Thyroid gland (tissue), 4 donors: ENCODE results near the gene PIP4K2A. TPM values are rescaled to one million over a fixed set of nuclear protein-coding genes. Genes with fewer than 3 reads are reported as not detected.
A peak's percentile ranks its signal among the peaks of the same experiment; 100 is the strongest.

Source experiments
- DNase-seq, 2 donors: peaks; one replicate each; pipeline ENCODE4 v3.0.0-alpha.2; 2019
- H3K27ac ChIP-seq, 3 donors: fragments of 200-600 bp; sonication (generic); 1 replicate in 2 of 3; 2 replicates in 1 of 3; pipeline ENCODE4 v1.5.1; 2016 to 2019; ENCODE audit warnings: mild to moderate bottlenecking in 1 of 3, moderate library complexity in 1 of 3
- H3K27me3 ChIP-seq: fragments of 200-600 bp; sonication (generic); one replicate; pipeline ENCODE4 v1.5.1; 2019
- H3K36me3 ChIP-seq, 2 donors: fragments of 200-600 bp; sonication (generic); one replicate each; pipeline ENCODE4 v1.5.1; 2016 to 2019
- H3K4me1 ChIP-seq, 2 donors: fragments of 200-600 bp; sonication (generic); one replicate each; pipeline ENCODE4 v1.5.1; 2017 to 2019
- H3K4me3 ChIP-seq, 3 donors: fragments of 200-600 bp; sonication (generic); replicated peaks in 1 of 3; 1 replicate in 2 of 3; 2 replicates in 1 of 3; pipeline ENCODE4 v1.5.1; 2016; ENCODE audit warnings: mild to moderate bottlenecking in 1 of 3
- H3K9me3 ChIP-seq: fragments of 200-600 bp; sonication (generic); one replicate; pipeline ENCODE4 v1.5.1; 2017
- POLR2A ChIP-seq, 2 donors: fragments of 450-650 bp; IDR thresholded peaks; one replicate each; pipeline ENCODE4 v1.6.1; 2017; ENCODE audit warnings: antibody characterized with exemption in 2 of 2, mild to moderate bottlenecking in 2 of 2, moderate library complexity in 1 of 2
- WGBS, 2 donors: methylation state at CpG; one replicate each; pipeline ENCODE4 v1.1.5; 2017; 5-methylcytosine and 5-hydroxymethylcytosine counted together
- intact Hi-C: fragments of 100-400 bp; cut with DNase I; formaldehyde crosslinking; loops from one replicate; pipeline ENCODE4 v1.15.1; 2023
- total RNA-seq, 4 donors: library from RNA; depleted of rRNA; stranded (reverse); fragments of >200 nt; gene quantifications; one replicate each; pipeline ENCODE4 v1.2.3, GENCODE V29; 2016
- TF ChIP-seq, protein P1 (sequence below), 6 experiments: fragments of 200-600 bp in 3 of 6; fragments of 450-650 bp in 3 of 6; sonication (generic) in 3 of 6; IDR thresholded peaks; one replicate each; pipeline ENCODE4 v1.5.1; 2016 to 2019; ENCODE audit warnings: antibody characterized with exemption in 6 of 6, mild to moderate bottlenecking in 2 of 6, inconsistent platforms in 1 of 6, moderate library complexity in 1 of 6

The PIP4K2A gene
- total RNA-seq, 4 donors from 2014 or later = 16.5 to 23.2 (median 19.3) TPM

DNA sequence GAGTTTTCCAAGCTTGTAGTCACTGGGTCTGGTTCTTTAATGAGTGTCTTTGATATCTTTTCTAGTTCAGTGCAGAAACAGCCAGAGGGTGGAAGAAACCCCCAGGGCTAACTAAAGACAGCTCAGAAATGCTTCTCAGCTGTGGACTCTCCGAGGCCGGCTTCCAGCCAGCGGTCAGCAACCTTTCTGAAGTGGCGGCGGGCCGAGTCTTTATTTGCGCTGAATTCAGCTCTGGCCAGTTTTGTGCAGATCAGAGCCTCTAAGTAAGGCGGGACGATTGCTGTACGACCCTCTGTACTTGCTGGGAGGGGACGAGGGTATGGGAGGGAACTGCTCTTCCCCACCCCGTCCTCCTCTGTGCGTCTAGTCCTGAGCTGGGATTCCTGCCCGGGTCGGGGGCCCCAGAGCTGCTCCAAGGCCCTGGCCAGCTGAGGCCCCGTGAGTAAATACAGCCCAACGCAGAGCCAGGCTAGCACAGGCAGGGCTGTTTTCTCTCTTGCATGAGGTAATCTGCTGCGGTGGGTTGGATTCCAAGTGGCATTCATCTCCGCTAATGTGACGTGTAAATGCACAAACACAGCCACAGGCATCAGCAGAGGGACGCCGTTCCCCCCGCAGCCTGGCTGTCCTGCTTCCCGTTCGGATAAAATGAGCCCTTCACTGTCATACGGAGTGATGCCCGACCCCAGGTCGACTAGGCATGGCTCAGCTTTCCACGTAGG lies 159.8 kb downstream of the PIP4K2A start:
- peak; percentile 9 to 10 for DNase-seq
- no peaks in the 10 kb centered on the region for H3K4me1 ChIP-seq
- TF ChIP-seq, protein P1, sequence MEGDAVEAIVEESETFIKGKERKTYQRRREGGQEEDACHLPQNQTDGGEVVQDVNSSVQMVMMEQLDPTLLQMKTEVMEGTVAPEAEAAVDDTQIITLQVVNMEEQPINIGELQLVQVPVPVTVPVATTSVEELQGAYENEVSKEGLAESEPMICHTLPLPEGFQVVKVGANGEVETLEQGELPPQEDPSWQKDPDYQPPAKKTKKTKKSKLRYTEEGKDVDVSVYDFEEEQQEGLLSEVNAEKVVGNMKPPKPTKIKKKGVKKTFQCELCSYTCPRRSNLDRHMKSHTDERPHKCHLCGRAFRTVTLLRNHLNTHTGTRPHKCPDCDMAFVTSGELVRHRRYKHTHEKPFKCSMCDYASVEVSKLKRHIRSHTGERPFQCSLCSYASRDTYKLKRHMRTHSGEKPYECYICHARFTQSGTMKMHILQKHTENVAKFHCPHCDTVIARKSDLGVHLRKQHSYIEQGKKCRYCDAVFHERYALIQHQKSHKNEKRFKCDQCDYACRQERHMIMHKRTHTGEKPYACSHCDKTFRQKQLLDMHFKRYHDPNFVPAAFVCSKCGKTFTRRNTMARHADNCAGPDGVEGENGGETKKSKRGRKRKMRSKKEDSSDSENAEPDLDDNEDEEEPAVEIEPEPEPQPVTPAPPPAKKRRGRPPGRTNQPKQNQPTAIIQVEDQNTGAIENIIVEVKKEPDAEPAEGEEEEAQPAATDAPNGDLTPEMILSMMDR (IDR thresholded peaks at IDR 0.05) = no peak
- no peak for TF ChIP-seq POLR2A (IDR thresholded peaks at IDR 0.05)
- 41 to 50% methylated on average over 21 to 22 of the region's 29 CpGs for WGBS, 2 donors
- H3K27ac ChIP-seq = no peak overlapping the region
- intact Hi-C loops = no loop called here
- H3K36me3 ChIP-seq = no peaks in the 10 kb centered on the region
- H3K4me3 ChIP-seq = no peak overlapping the region
- no peaks in the 10 kb centered on the region for H3K9me3 ChIP-seq
- H3K27me3 ChIP-seq = no peaks in the 10 kb centered on the region

DNA sequence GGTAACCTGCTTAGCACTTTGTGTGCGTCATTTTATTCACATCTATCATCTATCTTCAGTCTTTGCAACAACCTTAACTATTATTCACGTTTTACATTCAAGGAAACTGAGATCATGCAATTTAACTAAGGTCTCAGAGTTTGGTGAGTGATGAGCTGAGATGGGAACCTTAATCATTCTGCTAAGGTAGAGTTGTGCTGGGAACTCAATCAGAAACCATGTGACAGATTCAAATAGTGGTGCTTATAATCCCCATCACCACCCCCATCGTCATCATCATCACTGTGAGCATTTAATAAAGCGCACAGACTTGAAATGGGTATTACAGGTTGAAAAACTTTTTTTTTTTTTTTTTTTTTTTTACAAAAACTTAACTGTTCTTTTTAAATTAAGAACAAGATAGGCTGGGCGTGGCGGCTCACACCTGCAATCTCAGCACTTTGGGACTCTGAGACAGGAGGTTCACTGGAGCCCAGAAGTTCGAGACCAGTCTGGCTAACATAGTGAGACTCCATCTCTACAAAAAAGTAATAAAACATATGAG lies 160.9 kb downstream of the PIP4K2A start:
- Histone ChIP-seq H3K27ac (no peak overlapping the region), H3K4me3 (no peak overlapping the region)
- intact Hi-C loops = no loop called here

DNA sequence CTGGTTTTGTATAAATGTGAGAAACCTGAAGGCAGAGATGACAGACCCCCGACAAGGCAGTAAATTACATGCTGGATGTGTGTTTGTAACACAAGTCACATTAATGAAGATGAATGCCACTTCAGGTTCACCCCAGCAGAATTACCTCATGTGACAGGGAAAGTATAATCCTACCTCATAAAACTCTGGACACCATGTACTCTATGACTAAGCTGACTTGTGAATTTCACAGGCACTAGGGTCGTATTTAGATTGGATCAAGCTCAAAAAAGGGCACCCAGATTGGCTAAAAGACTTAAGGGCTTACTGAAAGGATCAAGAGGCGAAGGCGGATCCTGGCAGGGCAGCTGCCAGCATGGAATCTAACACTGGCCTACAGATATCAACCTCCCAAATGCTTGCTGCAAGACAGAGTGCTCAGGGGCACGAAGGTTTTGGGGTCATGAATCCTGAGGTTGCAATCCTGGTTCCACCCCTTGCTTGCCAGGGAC lies 161.4 kb downstream of the PIP4K2A start:
- H3K27ac ChIP-seq = no peak overlapping the region
- DNase-seq = no peak
- intact Hi-C loops = no loop called here
- H3K4me3 ChIP-seq = no peak overlapping the region
- 87 to 90% methylated on average over 5 of the region's 5 CpGs for WGBS, 2 donors
- no peaks in the 10 kb centered on the region for H3K36me3 ChIP-seq
- H3K27me3 ChIP-seq = no peaks in the 10 kb centered on the region
- H3K9me3 ChIP-seq = no peaks in the 10 kb centered on the region
- TF ChIP-seq, protein P1 (IDR thresholded peaks at IDR 0.05) = no peak
- TF ChIP-seq POLR2A (IDR thresholded peaks at IDR 0.05) = no peak
- no peaks in the 10 kb centered on the region for H3K4me1 ChIP-seq

More for the DNA sequence above, 160.9 kb downstream of the PIP4K2A start:
- WGBS, 2 donors = 95 to 97% methylated on average over 7 of the region's 7 CpGs
- no peak for DNase-seq
- Histone ChIP-seq H3K9me3 (no peaks in the 10 kb centered on the region), H3K4me1 (no peaks in the 10 kb centered on the region), H3K36me3 (no peaks in the 10 kb centered on the region), H3K27me3 (no peaks in the 10 kb centered on the region)
- TF ChIP-seq POLR2A (IDR thresholded peaks at IDR 0.05) = no peak
- TF ChIP-seq, protein P1 (IDR thresholded peaks at IDR 0.05) = no peak

DNA sequence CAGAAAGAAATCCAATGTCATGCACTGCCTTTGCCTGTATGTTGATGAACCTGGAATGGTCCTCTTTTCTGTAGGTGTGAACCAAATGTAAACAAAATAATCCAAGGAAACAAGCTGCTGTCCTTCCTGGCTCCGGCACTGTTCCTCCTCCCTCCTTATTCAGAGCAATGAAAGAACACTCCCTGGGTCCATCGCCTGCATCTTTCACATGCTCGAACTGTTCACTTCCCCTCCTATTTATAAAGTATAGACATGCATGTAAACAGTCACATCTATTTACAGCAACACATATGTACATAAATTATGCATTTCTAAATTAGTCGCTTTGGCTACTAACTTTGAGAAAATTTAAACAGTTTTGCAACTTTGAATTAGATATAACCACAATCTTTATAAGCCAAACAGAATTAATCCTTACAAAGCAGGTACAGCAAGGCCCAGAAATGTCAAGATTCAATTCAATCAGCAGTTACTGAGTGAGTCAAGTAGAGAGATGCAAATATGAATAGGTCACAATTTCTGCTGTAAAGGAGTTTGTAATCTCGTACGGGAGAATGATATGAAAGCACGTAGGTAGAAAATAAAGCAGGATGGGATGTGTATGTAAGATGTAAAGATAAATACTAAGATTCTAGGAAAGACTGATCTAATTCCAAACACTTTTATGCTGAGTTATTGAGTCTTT lies 162.6 kb downstream of the PIP4K2A start:
- intact Hi-C loops = no loop called here
- 89 to 96% methylated on average over 7 of the region's 7 CpGs for WGBS, 2 donors
- Histone ChIP-seq H3K9me3 (no peaks in the 10 kb centered on the region), H3K27ac (no peak overlapping the region), H3K27me3 (no peaks in the 10 kb centered on the region), H3K4me1 (no peaks in the 10 kb centered on the region), H3K36me3 (peaks cover 0 to 3% of the 10 kb centered on the region in 2 donors), H3K4me3 (no peak overlapping the region)
- no peak for DNase-seq
- TF ChIP-seq POLR2A (IDR thresholded peaks at IDR 0.05) = no peak
- TF ChIP-seq, protein P1 (IDR thresholded peaks at IDR 0.05) = no peak

DNA sequence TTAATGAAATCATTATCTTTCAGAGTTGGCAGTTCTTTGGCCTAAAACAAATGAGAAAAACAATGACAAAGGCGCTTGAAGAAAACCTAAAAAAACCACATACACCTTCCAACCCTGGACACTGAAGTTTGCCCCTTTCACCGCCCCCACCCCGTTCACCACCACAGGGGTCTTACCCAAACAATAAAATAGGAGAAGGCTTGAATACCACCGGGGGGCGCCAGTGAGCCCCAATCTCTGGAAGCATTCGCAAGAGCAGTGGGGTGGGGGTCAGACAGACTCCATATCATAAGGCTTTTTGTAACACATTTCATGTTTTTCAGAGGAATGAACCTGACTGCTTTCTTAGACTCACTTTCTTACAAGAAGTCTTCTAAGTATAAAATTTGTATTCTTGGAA lies 163.6 kb downstream of the PIP4K2A start:
- Histone ChIP-seq H3K27ac (no peak overlapping the region), H3K27me3 (no peaks in the 10 kb centered on the region), H3K4me1 (no peaks in the 10 kb centered on the region), H3K4me3 (no peak overlapping the region), H3K9me3 (no peaks in the 10 kb centered on the region), H3K36me3 (peaks cover 0 to 3% of the 10 kb centered on the region in 2 donors)
- intact Hi-C loops = no loop called here
- 44 to 55% methylated on average over 6 of the region's 6 CpGs for WGBS, 2 donors
- TF ChIP-seq, protein P1 (IDR thresholded peaks at IDR 0.05) = peak in 4 of 6 experiments; percentile 36 to 58 (median 50)
- no peak for TF ChIP-seq POLR2A (IDR thresholded peaks at IDR 0.05)
- peak; percentile 45 to 51 for DNase-seq
